NCI-H2081 treated with DMSO at 0.1 percent for 48 hours (cell line): ENCODE data around the gene KCNQ1.

Experiments
- DNase-seq: peaks from one replicate; lab custom pipeline; 2025; lab: John Stamatoyannopoulos, UW

KCNQ1 gene

DNA sequence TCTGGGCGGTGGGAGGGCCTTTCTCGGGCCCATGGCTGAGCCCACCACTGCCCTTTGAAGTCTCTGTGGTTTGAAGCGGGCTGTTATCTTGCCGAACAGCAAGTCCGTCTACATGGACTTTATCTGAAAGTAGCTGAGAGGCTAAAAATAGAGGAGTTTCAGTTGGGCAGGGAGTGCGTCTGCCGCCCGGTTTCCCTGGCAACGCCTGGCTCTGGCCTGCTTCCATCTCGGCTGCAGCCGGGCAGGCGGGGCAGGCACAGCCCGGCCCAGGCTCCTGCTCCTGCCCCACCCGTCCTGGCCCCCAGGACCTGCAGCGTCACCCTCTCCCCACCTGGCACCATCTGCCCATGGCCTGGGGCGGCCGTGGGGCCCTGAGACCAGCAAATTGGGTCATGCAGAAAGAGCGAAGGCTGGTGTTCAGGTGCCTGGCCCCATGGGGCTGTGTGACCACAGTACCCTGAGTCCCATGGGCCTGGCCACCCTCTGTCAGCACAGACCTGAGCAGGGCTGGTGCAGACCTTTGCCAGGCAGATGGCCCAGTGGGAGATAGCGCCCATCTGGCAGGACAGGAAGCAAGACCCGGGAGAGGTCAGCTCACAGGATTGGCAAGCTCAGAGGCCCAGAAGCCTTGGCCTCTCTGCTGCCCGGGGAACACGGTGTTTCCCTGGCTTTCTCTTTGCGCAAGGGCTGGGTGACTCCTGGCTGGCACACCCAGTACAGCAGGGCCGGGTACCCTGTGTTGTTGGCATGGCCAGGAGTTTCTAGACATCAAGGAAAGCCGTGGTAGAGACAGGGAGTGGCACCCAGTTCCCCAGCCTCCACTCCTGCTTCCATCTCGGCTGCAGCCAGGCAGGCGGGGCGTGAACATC, 334.1 kb downstream of the KCNQ1 start:
- DNase-seq: no peak

- DNase-seq: no peak
Observed at GRCh38 chr11:2779499-2779980, 334.7 kb downstream of the KCNQ1 start.

- no peak for DNase-seq
Observed at GRCh38 chr11:2779981-2780849, 335.4 kb downstream of the KCNQ1 start.

GRCh38 chr11:2780850-2781407, 336.1 kb downstream of the KCNQ1 start:
- DNase-seq: no peak

DNA sequence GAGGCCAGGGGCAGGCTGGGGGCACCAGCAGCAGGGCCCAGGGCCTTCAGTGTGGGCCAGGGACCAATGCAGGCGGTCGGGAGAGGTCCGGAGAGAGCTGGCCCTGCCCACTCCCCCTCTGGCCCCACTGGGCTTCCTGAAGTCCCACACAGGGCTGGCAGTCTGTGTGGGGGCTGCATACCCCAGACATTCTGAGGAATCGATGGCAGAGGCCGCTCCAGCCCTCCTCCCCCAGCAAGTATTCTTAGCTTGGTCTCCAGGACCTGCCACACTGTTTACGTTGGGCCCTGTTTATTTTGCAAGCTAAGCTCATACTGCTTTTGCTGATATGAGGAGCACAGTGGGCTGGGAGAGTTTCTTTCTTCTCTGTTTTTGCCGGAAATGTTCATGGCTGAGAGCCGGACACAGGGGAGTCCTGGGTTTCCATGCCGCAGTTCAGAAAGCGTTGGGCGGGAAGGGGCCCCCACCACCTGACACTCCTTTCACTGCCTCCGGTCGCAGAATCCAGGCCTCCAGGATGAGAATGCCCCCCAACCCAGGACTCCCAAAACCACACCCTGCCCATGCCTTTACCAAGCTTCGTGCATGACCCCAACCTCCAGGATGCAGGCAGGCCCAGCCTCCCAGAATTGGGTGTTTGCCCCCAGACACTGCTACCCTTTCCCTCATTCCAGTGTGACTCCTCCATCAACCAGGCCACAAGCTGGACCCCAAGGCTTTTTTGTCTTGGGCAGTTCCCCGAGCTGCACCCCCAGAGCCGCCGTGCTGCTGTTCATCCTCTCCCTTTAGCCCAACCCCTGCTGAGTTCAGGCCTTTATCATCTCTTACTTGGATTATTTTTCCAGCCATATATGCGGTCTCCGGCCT, 336.8 kb downstream of the KCNQ1 start:
- DNase-seq: no peak

- DNase-seq: no peak
Observed at GRCh38 chr11:2782769-2783168, 338.0 kb downstream of the KCNQ1 start.

- no peak for DNase-seq
Observed at GRCh38 chr11:2783536-2784082, 338.8 kb downstream of the KCNQ1 start.

DNA sequence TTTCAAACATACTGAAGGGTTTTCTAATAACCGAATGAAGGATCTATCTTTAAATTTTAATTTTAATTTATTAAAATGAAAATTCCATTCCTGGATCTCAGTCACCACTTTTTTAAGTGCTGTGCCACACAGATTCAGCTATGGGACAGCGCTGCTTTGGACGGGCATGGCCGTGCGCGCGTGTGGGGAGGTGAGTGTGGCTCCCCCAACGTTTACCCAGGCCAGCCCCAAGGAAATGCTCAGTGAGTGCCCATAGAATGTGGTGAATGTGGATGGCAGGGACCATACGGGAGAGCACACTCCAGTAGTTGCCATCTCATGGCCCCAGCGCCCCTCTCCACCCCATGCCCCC, 343.0 kb downstream of the KCNQ1 start:
- DNase-seq: no peak

DNA sequence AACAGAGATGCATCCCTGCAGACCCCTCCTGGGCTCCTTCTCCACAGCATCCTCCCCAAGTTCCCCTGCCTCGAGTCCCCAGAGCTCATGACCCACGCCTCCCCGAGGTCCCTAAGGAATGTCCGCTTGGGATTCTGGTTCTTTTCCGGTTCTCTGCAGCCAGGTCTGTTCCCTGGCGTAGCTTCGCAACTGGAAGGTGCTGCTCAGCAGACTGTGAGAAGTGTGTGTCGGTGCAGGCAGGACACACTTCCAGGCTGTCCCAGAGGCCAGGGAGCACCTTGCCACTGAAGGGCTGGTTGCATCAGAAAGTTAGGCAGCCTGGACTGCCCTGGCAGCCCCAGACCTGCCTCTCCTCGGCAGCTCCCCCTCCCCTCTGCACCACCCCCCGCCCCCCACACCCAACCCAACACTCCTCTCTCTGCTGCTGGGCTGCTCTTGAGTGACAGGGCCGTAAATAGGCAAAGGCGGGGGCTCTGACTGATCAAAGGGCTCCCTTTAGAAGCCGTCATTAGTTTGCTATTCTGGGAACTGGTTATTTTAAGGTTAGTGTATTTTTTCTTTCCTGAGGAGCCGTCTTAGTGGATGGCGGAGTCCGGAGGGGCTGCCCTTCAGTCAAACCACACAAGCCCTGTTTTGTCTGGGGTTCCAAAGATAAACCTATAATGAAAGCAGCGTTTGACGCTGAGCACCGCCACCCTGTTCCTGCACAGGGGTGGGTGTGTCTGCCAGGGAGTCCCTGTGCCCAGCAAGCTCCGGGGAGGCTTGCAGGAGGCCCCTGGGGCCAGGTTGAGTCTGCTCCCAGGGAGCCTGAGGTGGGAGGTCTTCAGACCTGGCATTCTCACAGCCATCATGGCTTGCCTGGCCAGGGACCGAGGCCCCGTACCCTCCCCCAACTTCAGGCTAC, 343.6 kb downstream of the KCNQ1 start:
- DNase-seq: no peak

- DNase-seq: no peak
Observed at GRCh38 chr11:2789331-2789730, 344.5 kb downstream of the KCNQ1 start.

GRCh38 chr11:2789791-2790567, 345.2 kb downstream of the KCNQ1 start:
- DNase-seq: no peak

GRCh38 chr11:2790568-2790921, 345.7 kb downstream of the KCNQ1 start:
- DNase-seq: no peak

GRCh38 chr11:2791139-2791520, 346.3 kb downstream of the KCNQ1 start:
- DNase-seq: no peak

DNA sequence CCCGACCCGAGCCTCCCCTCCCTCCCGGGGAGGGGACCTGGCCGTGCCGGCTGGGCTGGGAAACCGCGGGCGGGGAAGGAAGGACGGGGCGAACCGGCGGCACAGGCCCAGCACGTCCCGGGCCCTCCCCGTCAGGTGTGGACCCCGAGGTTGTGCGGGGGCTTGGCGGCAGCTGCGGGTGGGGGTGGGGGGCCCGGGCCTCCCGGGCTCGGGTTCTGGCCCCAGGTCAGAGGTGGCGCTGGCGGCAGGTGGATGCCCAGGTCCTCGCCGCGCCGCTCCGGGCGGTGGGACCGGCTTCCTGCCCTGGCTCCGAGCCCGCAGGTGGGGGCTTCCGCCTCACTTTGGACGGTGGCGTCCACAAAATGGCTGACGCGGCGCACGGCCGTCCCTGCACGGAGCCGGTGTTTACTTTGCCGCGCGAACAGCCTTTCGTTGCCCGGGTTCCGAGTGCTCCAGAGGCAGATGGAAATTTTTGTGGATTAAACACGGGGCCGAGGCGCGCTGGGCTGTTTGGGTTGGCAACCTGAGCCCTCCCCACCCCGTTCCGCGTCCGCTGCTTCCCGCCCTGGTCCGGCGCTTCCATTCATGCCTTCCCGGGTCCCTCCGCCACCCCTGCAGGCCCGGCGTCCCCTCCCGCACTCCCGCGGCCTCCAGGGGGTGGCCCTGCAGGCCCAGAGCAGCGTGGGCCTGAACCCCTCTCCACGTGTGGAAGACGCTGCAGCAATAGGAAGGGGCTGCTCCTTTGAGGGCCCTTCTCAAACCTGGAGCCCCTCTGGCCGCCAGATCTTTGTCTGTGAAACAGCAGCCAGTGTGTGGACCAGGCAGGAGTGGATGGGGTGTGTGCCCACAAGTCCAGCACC, 346.9 kb downstream of the KCNQ1 start:
- no peak for DNase-seq

- DNase-seq: no peak
Observed at GRCh38 chr11:2792381-2793250, 347.8 kb downstream of the KCNQ1 start.

DNA sequence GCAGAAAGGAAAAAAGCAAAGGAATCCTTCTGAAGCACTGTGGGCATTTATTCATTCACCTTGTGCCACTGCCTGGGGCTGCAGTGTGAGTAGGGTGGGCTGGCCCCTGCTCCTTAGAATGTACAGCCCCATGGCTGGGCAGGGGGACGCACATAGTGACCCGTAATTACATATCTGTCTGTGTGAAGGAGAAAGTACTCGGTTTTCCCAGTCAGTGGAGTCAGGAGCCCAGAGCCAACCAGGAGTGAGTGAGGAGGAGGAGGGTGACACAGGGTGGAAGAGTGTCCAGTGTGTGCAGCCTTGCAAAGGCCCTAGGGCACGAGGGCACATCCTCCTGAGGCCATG, 348.9 kb downstream of the KCNQ1 start:
- no peak for DNase-seq

DNA sequence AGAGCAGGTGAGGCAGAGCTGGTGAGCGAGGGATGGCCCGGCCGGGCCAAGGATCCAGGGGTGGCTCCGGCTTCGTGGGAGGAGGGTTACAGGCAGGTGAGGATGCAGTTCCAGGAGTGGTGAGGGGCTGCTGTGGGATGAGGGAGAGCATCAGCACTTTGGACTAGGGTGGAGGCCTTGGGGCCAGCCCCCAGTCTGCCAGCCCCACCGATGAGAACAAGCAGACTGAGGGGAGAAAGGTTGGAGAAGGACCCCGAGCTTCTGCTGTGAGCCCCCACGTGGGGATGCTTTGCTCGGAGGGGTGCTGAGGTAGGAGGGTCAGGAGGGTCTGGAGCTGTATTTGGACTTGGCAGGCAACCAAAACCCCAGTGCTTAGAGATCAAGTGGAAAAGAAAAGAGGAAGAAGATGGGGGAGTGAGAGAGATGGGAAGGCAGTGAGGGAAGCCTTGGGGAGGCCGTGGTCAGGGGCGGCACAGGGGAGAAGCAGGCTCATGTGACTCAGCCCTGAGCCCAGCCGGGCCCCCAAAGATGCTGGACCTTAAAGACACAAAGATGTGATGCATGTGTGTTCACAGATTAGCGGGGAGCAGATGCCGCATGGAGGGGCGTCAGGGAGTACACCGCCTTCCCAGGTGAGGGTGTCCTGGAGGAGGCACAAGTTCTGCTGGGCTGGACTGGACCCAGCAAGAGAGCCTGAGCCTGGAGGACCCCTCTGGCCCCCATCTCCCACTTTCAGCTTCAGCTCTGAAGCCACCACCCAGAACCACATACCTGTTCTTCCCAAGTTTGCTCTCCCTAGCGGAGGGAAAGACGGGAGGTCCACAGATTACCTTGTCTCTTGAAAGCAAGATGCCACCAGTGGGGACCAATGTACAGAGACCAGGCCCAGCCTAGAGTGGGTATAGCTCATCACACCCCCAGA, 349.5 kb downstream of the KCNQ1 start:
- DNase-seq: no peak
